Activated CD8-positive, alpha-beta memory T cell treated with anti-CD3 and anti-CD28 coated beads for 4 hours (primary cell): ENCODE measurements around the gene COL27A1.

Experiments
- DNase-seq, 2 donors: peaks; one replicate each; pipeline ENCODE4 v3.0.0-alpha.2; 2020; ENCODE audit warnings: low read depth in 2 of 2

The COL27A1 gene

GRCh38 chr9:114342755-114343440, 187.6 kb downstream of the COL27A1 start:
- no peak for DNase-seq

- DNase-seq: no peak
Observed at GRCh38 chr9:114343471-114344187, 188.3 kb downstream of the COL27A1 start.

- no peak for DNase-seq
Observed at GRCh38 chr9:114344188-114344566, 188.8 kb downstream of the COL27A1 start.

- no peak for DNase-seq
Observed at GRCh38 chr9:114344692-114345091, 189.4 kb downstream of the COL27A1 start.

GRCh38 chr9:114345493-114346065, 190.2 kb downstream of the COL27A1 start:
- DNase-seq: no peak

- DNase-seq: no peak
Observed at GRCh38 chr9:114346146-114346545, 190.8 kb downstream of the COL27A1 start.

GRCh38 chr9:114347675-114348074, 192.3 kb downstream of the COL27A1 start:
- no peak for DNase-seq

- no peak for DNase-seq
Observed at GRCh38 chr9:114348261-114348905, 193.0 kb downstream of the COL27A1 start.

GRCh38 chr9:114348906-114349482, 193.7 kb downstream of the COL27A1 start:
- peak; percentile 60 to 70 for DNase-seq

- no peak for DNase-seq
Observed at GRCh38 chr9:114349713-114350480, 194.6 kb downstream of the COL27A1 start.

GRCh38 chr9:114350636-114351401, 195.5 kb downstream of the COL27A1 start:
- no peak for DNase-seq

- no peak for DNase-seq
Observed at GRCh38 chr9:114351932-114352331, 196.6 kb downstream of the COL27A1 start.

GRCh38 chr9:114355821-114356220, 200.5 kb downstream of the COL27A1 start:
- no peak for DNase-seq

GRCh38 chr9:114356792-114357191, 201.5 kb downstream of the COL27A1 start:
- DNase-seq: no peak

- no peak for DNase-seq
Observed at GRCh38 chr9:114357360-114357759, 202.0 kb downstream of the COL27A1 start.

- no peak for DNase-seq
Observed at GRCh38 chr9:114357911-114358328, 202.6 kb downstream of the COL27A1 start.

- no peak for DNase-seq
Observed at GRCh38 chr9:114359801-114360200, 204.5 kb downstream of the COL27A1 start.

- DNase-seq: no peak
Observed at GRCh38 chr9:114361542-114361941, 206.2 kb downstream of the COL27A1 start.
